IPS DF 6.9 (cell line): ENCODE measurements around the gene RASA3.

Source experiments
- DNase-seq: peaks from one replicate; pipeline ENCODE4 v3.0.0-alpha.2; 2013; ENCODE audit warnings: low read depth, low spot score
- H3K27ac ChIP-seq: one replicate; pipeline ENCODE4 v1.5.1; 2013; ENCODE audit warnings: low read length, control low read depth
- H3K27me3 ChIP-seq: 2 replicates; pipeline ENCODE4 v1.6.1; 2013; ENCODE audit warnings: mild to moderate bottlenecking, low read length; ENCODE audit not compliant: control insufficient read depth, insufficient read depth
- H3K36me3 ChIP-seq: 2 replicates; pipeline ENCODE4 v1.6.1; 2013; ENCODE audit warnings: low read length; ENCODE audit not compliant: control insufficient read depth, insufficient read depth
- H3K4me1 ChIP-seq: 2 replicates; pipeline ENCODE4 v1.6.1; 2013; ENCODE audit warnings: low read length; ENCODE audit not compliant: control insufficient read depth, insufficient read depth
- H3K4me3 ChIP-seq: 2 replicates; pipeline ENCODE4 v1.5.1; 2013; ENCODE audit warnings: mild to moderate bottlenecking, low read length
- H3K9me3 ChIP-seq: 2 replicates; pipeline ENCODE4 v1.6.1; 2013; ENCODE audit warnings: low read length, inconsistent platforms; ENCODE audit not compliant: control insufficient read depth, insufficient read depth
- WGBS: extraction: QIAGEN DNeasy Blood & Tissue Kit; methylation state at CpG from one replicate; pipeline ENCODE4 v1.1.7; 2013; ENCODE audit warnings: mixed read lengths, missing lambda C conversion rate; ENCODE audit not compliant: insufficient read length, insufficient coverage; 5-methylcytosine and 5-hydroxymethylcytosine counted together

Gene RASA3

GRCh38 chr13:113997845-113998751, 134.3 kb downstream of the RASA3 start:
- DNase-seq, result no peak
- peaks cover 4% of the 10 kb centered on the region; the same call in 1 of the 2 replicates for H3K36me3 ChIP-seq
- no peaks in the 10 kb centered on the region for H3K9me3 ChIP-seq
- H3K27ac ChIP-seq, result no peak overlapping the region
- no CpG with 5 or more reads among the region's 29 CpGs for WGBS
- H3K4me1 ChIP-seq, result peaks cover 2% of the 10 kb centered on the region; the same call in 1 of the 2 replicates
- no peaks in the 10 kb centered on the region for H3K27me3 ChIP-seq
- no peak overlapping the region for H3K4me3 ChIP-seq

- Histone ChIP-seq H3K4me3 (no peak overlapping the region), H3K4me1 (peaks cover 2% of the 10 kb centered on the region; the same call in 1 of the 2 replicates), H3K36me3 (peaks cover 4% of the 10 kb centered on the region; the same call in 1 of the 2 replicates), H3K9me3 (no peaks in the 10 kb centered on the region), H3K27ac (no peak overlapping the region), H3K27me3 (no peaks in the 10 kb centered on the region)
- no peak for DNase-seq
- WGBS, result no CpG with 5 or more reads among the region's 13 CpGs
Observed at GRCh38 chr13:113996912-113997745, 135.3 kb downstream of the RASA3 start.

- no peak for DNase-seq
- H3K27ac ChIP-seq, result no peak overlapping the region
- peaks cover 9% of the 10 kb centered on the region; the same call in 1 of the 2 replicates for H3K36me3 ChIP-seq
- H3K9me3 ChIP-seq, result no peaks in the 10 kb centered on the region
- H3K27me3 ChIP-seq, result no peaks in the 10 kb centered on the region
- no peak overlapping the region for H3K4me3 ChIP-seq
- no peaks in the 10 kb centered on the region for H3K4me1 ChIP-seq
- WGBS, result no CpG with 5 or more reads among the region's 38 CpGs
Observed at GRCh38 chr13:113996081-113996911, 136.1 kb downstream of the RASA3 start.

GRCh38 chr13:113995051-113995601, 137.3 kb downstream of the RASA3 start:
- Histone ChIP-seq H3K36me3 (peaks cover 12% of the 10 kb centered on the region), H3K9me3 (no peaks in the 10 kb centered on the region), H3K27ac (no peak overlapping the region), H3K4me3 (no peak overlapping the region), H3K27me3 (no peaks in the 10 kb centered on the region), H3K4me1 (no peaks in the 10 kb centered on the region)
- DNase-seq, result no peak
- WGBS, result no CpG with 5 or more reads among the region's 23 CpGs

- Histone ChIP-seq H3K4me1 (no peaks in the 10 kb centered on the region), H3K9me3 (no peaks in the 10 kb centered on the region), H3K36me3 (peaks cover 12% of the 10 kb centered on the region), H3K27me3 (no peaks in the 10 kb centered on the region), H3K27ac (no peak overlapping the region), H3K4me3 (no peak overlapping the region)
- WGBS, result no CpG with 5 or more reads among the region's 21 CpGs
- DNase-seq, result no peak
Observed at GRCh38 chr13:113992276-113993005, 140.0 kb downstream of the RASA3 start.

- no peak overlapping the region for H3K27ac ChIP-seq
- H3K4me1 ChIP-seq, result no peaks in the 10 kb centered on the region
- H3K27me3 ChIP-seq, result no peaks in the 10 kb centered on the region
- no peak for DNase-seq
- no peak overlapping the region for H3K4me3 ChIP-seq
- no CpG with 5 or more reads among the region's 11 CpGs for WGBS
- peaks cover 12% of the 10 kb centered on the region for H3K36me3 ChIP-seq
- H3K9me3 ChIP-seq, result no peaks in the 10 kb centered on the region
Observed at GRCh38 chr13:113991676-113992179, 140.7 kb downstream of the RASA3 start.

GRCh38 chr13:113991191-113991669, 141.2 kb downstream of the RASA3 start:
- no peaks in the 10 kb centered on the region for H3K27me3 ChIP-seq
- no CpG with 5 or more reads among the region's 10 CpGs for WGBS
- H3K27ac ChIP-seq, result no peak overlapping the region
- H3K36me3 ChIP-seq, result peaks cover 11% of the 10 kb centered on the region
- DNase-seq, result no peak
- H3K9me3 ChIP-seq, result no peaks in the 10 kb centered on the region
- no peak overlapping the region for H3K4me3 ChIP-seq
- no peaks in the 10 kb centered on the region for H3K4me1 ChIP-seq

- Histone ChIP-seq H3K27me3 (no peaks in the 10 kb centered on the region), H3K4me3 (no peak overlapping the region), H3K9me3 (no peaks in the 10 kb centered on the region), H3K27ac (no peak overlapping the region), H3K4me1 (no peaks in the 10 kb centered on the region), H3K36me3 (peaks cover 11% of the 10 kb centered on the region)
- WGBS, result no CpG with 5 or more reads among the region's 9 CpGs
- no peak for DNase-seq
Observed at GRCh38 chr13:113990321-113990837, 142.0 kb downstream of the RASA3 start.
